Measurements from ENCODE around the gene KDM3A. TPM values are rescaled to one million over a fixed set of nuclear protein-coding genes. Genes with fewer than 3 reads are reported as not detected.

Gene KDM3A
- total and polyA plus RNA-seq, 12 donors, result 16.7 to 54.6 (median 33.8) TPM

GRCh38 chr2:86522711-86523110, 81.5 kb downstream of the KDM3A start:
- H3K9me3 ChIP-seq (replicated peaks in 1 of 3), result no peaks in the 10 kb centered on the region
- TF ChIP-seq CTCF (IDR thresholded peaks at IDR 0.05), result no peak
- no peak for TF ChIP-seq POLR2A (IDR thresholded peaks at IDR 0.05)
- no peaks in the 10 kb centered on the region for H3K27me3 ChIP-seq
- no peaks in the 10 kb centered on the region for H3K4me1 ChIP-seq (replicated peaks in 1 of 2)
- DNase-seq, result no peak
- no peaks in the 10 kb centered on the region for H3K36me3 ChIP-seq (replicated peaks in 1 of 2)
- no peak overlapping the region for H3K27ac ChIP-seq
- intact Hi-C loops (cut with DNase I), result no loop called here
- H3K4me3 ChIP-seq, result no peak overlapping the region
- WGBS, 4 donors, result 94 to 97% (median 96%) methylated on average over 2 of the region's 2 CpGs

GRCh38 chr2:86523491-86523890, 82.3 kb downstream of the KDM3A start:
- no peaks in the 10 kb centered on the region for H3K9me3 ChIP-seq (replicated peaks in 1 of 3)
- no peak overlapping the region for H3K4me3 ChIP-seq
- H3K4me1 ChIP-seq (replicated peaks in 1 of 2), result no peaks in the 10 kb centered on the region
- no peak overlapping the region for H3K27ac ChIP-seq
- intact Hi-C loops (cut with DNase I), result no loop called here
- WGBS, 4 donors, result 95 to 97% (median 97%) methylated on average over 4 of the region's 4 CpGs
- DNase-seq, result no peak
- H3K36me3 ChIP-seq (replicated peaks in 1 of 2), result no peaks in the 10 kb centered on the region
- TF ChIP-seq POLR2A (IDR thresholded peaks at IDR 0.05) (no peak), CTCF (IDR thresholded peaks at IDR 0.05) (no peak)
- H3K27me3 ChIP-seq, result no peaks in the 10 kb centered on the region

- WGBS, 4 donors, result 76 to 87% (median 87%) methylated on average over 11 of the region's 11 CpGs
- no peaks in the 10 kb centered on the region for H3K9me3 ChIP-seq (replicated peaks in 1 of 3)
- no peak overlapping the region for H3K27ac ChIP-seq
- TF ChIP-seq POLR2A (IDR thresholded peaks at IDR 0.05) (no peak), CTCF (IDR thresholded peaks at IDR 0.05) (no peak)
- no peak for DNase-seq
- H3K4me1 ChIP-seq (replicated peaks in 1 of 2), result no peaks in the 10 kb centered on the region
- intact Hi-C loops (cut with DNase I), result no loop called here
- no peaks in the 10 kb centered on the region for H3K36me3 ChIP-seq (replicated peaks in 1 of 2)
- no peaks in the 10 kb centered on the region for H3K27me3 ChIP-seq
- H3K4me3 ChIP-seq, result no peak overlapping the region
Observed at GRCh38 chr2:86525421-86526340, 84.5 kb downstream of the KDM3A start.

- Histone ChIP-seq H3K4me1 (replicated peaks in 1 of 2) (no peaks in the 10 kb centered on the region), H3K4me3 (no peak overlapping the region), H3K36me3 (replicated peaks in 1 of 2) (no peaks in the 10 kb centered on the region), H3K27ac (no peak overlapping the region), H3K27me3 (no peaks in the 10 kb centered on the region), H3K9me3 (replicated peaks in 1 of 3) (no peaks in the 10 kb centered on the region)
- no peak for TF ChIP-seq CTCF (IDR thresholded peaks at IDR 0.05)
- no peak for TF ChIP-seq POLR2A (IDR thresholded peaks at IDR 0.05)
- intact Hi-C loops (cut with DNase I), result no loop called here
- no peak for DNase-seq
- 96 to 99% (median 97%) methylated on average over 3 of the region's 3 CpGs for WGBS, 4 donors
Observed at GRCh38 chr2:86533589-86533988, 92.4 kb downstream of the KDM3A start.
